ENCODE measurements around the gene TMEM169.

DNA sequence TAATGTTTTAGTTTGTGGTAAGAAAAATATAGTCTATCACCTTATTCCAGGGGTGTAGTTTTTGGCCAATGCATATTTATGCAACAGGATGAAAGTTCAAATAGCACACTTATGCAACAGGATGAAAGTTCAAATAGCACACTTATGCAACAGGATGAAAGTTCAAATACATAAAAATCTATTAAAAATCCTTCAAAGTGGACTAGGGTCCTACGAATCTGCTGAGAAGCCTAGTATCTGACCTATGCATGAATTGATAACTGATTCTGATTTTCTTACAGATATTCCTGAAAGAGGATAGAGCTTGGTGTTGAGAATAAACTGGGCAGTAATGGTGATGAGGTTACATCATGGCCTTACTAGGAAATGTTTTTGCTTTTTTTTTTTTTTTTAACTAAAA, 2.9 kb upstream of the TMEM169 start:
- TF ChIP-seq TCF7L2 (IDR thresholded peaks at IDR 0.05; ENCODE audit: low read depth, low read length) (no peak), XRCC5 (IDR thresholded peaks at IDR 0.05; ENCODE audit: low read depth, low read length) (no peak)
- TF ChIP-seq, protein P1, sequence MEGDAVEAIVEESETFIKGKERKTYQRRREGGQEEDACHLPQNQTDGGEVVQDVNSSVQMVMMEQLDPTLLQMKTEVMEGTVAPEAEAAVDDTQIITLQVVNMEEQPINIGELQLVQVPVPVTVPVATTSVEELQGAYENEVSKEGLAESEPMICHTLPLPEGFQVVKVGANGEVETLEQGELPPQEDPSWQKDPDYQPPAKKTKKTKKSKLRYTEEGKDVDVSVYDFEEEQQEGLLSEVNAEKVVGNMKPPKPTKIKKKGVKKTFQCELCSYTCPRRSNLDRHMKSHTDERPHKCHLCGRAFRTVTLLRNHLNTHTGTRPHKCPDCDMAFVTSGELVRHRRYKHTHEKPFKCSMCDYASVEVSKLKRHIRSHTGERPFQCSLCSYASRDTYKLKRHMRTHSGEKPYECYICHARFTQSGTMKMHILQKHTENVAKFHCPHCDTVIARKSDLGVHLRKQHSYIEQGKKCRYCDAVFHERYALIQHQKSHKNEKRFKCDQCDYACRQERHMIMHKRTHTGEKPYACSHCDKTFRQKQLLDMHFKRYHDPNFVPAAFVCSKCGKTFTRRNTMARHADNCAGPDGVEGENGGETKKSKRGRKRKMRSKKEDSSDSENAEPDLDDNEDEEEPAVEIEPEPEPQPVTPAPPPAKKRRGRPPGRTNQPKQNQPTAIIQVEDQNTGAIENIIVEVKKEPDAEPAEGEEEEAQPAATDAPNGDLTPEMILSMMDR (IDR thresholded peaks at IDR 0.05 in 2 of 3, conservative IDR thresholded peaks at IDR 0.05 in 1 of 3; ENCODE audit: insufficient read depth in 2 of 3, low read depth in 1 of 3, low read length in 3 of 3): no peak

All from K562 (cell line).